H9 (cell line): ENCODE measurements around the gene GNAI1. TPM values are rescaled to one million over a fixed set of nuclear protein-coding genes. Genes with fewer than 3 reads are reported as not detected.

Experiments used
- DNase-seq: peaks from one replicate; pipeline ENCODE4 v3.0.0-alpha.2; 2017
- H2AFZ ChIP-seq: one replicate; pipeline ENCODE4 v1.6.1; 2013; ENCODE audit warnings: mild to moderate bottlenecking, low read length, control low read depth, moderate library complexity
- H2AK5ac ChIP-seq: 2 replicates; pipeline ENCODE4 v1.6.1; 2013; ENCODE audit warnings: low read length, control low read depth, mixed read lengths; ENCODE audit not compliant: insufficient read length
- H2BK120ac ChIP-seq: one replicate; pipeline ENCODE4 v1.6.1; 2013; ENCODE audit warnings: low read depth, mild to moderate bottlenecking, low read length, control low read depth, inconsistent platforms; ENCODE audit not compliant: poor library complexity, severe bottlenecking
- H2BK12ac ChIP-seq: 2 replicates; pipeline ENCODE4 v1.6.1; 2013; ENCODE audit warnings: low read length, control low read depth, mixed read lengths, low read depth; ENCODE audit not compliant: insufficient read length
- H2BK15ac ChIP-seq: 2 replicates; pipeline ENCODE4 v1.6.1; 2013; ENCODE audit warnings: low read depth, low read length, control low read depth
- H2BK20ac ChIP-seq: one replicate; pipeline ENCODE4 v1.6.1; 2013; ENCODE audit warnings: low read depth, mild to moderate bottlenecking, low read length, control low read depth, inconsistent platforms; ENCODE audit not compliant: poor library complexity, severe bottlenecking
- H2BK5ac ChIP-seq: 2 replicates; pipeline ENCODE4 v1.6.1; 2013; ENCODE audit warnings: low read length, control low read depth, mixed read lengths; ENCODE audit not compliant: insufficient read length
- H3K14ac ChIP-seq: 2 replicates; pipeline ENCODE4 v1.6.1; 2013; ENCODE audit warnings: low read length, control low read depth; ENCODE audit not compliant: insufficient read depth
- H3K18ac ChIP-seq: 2 replicates; pipeline ENCODE4 v1.6.1; 2013; ENCODE audit warnings: low read depth, mild to moderate bottlenecking, mixed read lengths, low read length, control low read depth; ENCODE audit not compliant: insufficient read length
- H3K23ac ChIP-seq: 2 replicates; pipeline ENCODE4 v1.6.1; 2013; ENCODE audit warnings: low read length, control low read depth, mixed read lengths, low read depth; ENCODE audit not compliant: insufficient read length
- H3K23me2 ChIP-seq: 2 replicates; pipeline ENCODE4 v1.6.1; 2013; ENCODE audit warnings: low read depth, mild to moderate bottlenecking, mixed read lengths, low read length, control low read depth; ENCODE audit not compliant: insufficient read length, poor library complexity, severe bottlenecking
- H3K27ac ChIP-seq: 2 replicates; pipeline ENCODE4 v1.5.1; 2013; ENCODE audit warnings: low read length, control low read depth, mixed read lengths, low read depth; ENCODE audit not compliant: insufficient read length
- H3K27me3 ChIP-seq: 2 replicates; pipeline ENCODE4 v1.6.1; 2013; ENCODE audit warnings: low read length, control low read depth, inconsistent platforms; ENCODE audit not compliant: insufficient read depth
- H3K4ac ChIP-seq: 2 replicates; pipeline ENCODE4 v1.6.1; 2013; ENCODE audit warnings: low read depth, mild to moderate bottlenecking, control low read depth, inconsistent platforms, low read length, moderate library complexity
- H3K4me1 ChIP-seq: 2 replicates; pipeline ENCODE4 v1.6.1; 2013; ENCODE audit warnings: low read length, control low read depth, inconsistent platforms; ENCODE audit not compliant: insufficient read depth
- H3K4me2 ChIP-seq: 2 replicates; pipeline ENCODE4 v1.6.1; 2013; ENCODE audit warnings: low read length, control low read depth, mixed read lengths; ENCODE audit not compliant: insufficient read length, insufficient read depth
- H3K56ac ChIP-seq: 2 replicates; pipeline ENCODE4 v1.6.1; 2013; ENCODE audit warnings: low read depth, mild to moderate bottlenecking, mixed read lengths, low read length, control low read depth; ENCODE audit not compliant: insufficient read length
- H3K79me1 ChIP-seq: 2 replicates; pipeline ENCODE4 v1.6.1; 2013; ENCODE audit warnings: low read depth, mild to moderate bottlenecking, moderate library complexity, low read length, control low read depth, inconsistent platforms; ENCODE audit not compliant: insufficient read depth, poor library complexity, severe bottlenecking
- H3K79me2 ChIP-seq: 2 replicates; pipeline ENCODE4 v1.6.1; 2013; ENCODE audit warnings: low read length, control low read depth, inconsistent platforms; ENCODE audit not compliant: insufficient read depth
- H3K9ac ChIP-seq: 2 replicates; pipeline ENCODE4 v1.6.1; 2013; ENCODE audit warnings: low read length, control low read depth, mixed read lengths; ENCODE audit not compliant: insufficient read length; ENCODE audit errors: extremely low read depth
- H3K9me3 ChIP-seq: one replicate; pipeline ENCODE4 v1.6.1; 2013; ENCODE audit warnings: low read depth, low read length, inconsistent platforms; ENCODE audit not compliant: control insufficient read depth
- H3T11ph ChIP-seq: one replicate; pipeline ENCODE4 v1.6.1; 2013; ENCODE audit warnings: mild to moderate bottlenecking, low read length, control low read depth, inconsistent platforms
- H4K20me1 ChIP-seq: one replicate; pipeline ENCODE4 v1.6.1; 2013; ENCODE audit not compliant: control insufficient read depth, insufficient read length, insufficient read depth
- H4K5ac ChIP-seq: 2 replicates; pipeline ENCODE4 v1.6.1; 2013; ENCODE audit warnings: low read depth, mild to moderate bottlenecking, mixed read lengths, low read length, control low read depth; ENCODE audit not compliant: insufficient read length
- H4K8ac ChIP-seq: replicated peaks from 2 replicates; pipeline ENCODE4 v1.6.1; 2013; ENCODE audit warnings: low read length, control low read depth, mixed read lengths, low read depth; ENCODE audit not compliant: insufficient read length
- H4K91ac ChIP-seq: 2 replicates; pipeline ENCODE4 v1.6.1; 2013; ENCODE audit warnings: low read depth, mild to moderate bottlenecking, moderate library complexity, mixed read lengths, low read length, control low read depth; ENCODE audit not compliant: insufficient read length
- H3K27ac Mint-ChIP-seq, 3 experiments: 2 replicates in 2 of 3; 3 replicates in 1 of 3; pipeline ENCODE4 v1.8.0; 2020 to 2021; ENCODE audit warnings: mixed read lengths in 3 of 3, mild to moderate bottlenecking in 1 of 3, moderate library complexity in 1 of 3
- H3K27me3 Mint-ChIP-seq: 2 replicates; pipeline ENCODE4 v1.8.0; 2021; ENCODE audit warnings: low read depth, mild to moderate bottlenecking, moderate library complexity, mixed read lengths
- H3K36me3 Mint-ChIP-seq, 3 experiments: 2 replicates in 2 of 3; 3 replicates in 1 of 3; pipeline ENCODE4 v1.8.0; 2020 to 2021; ENCODE audit warnings: low read depth in 3 of 3, mixed read lengths in 3 of 3; ENCODE audit not compliant: insufficient read depth in 1 of 3
- H3K4me1 Mint-ChIP-seq, 2 experiments: 2 replicates each; pipeline ENCODE4 v1.8.0; 2020; ENCODE audit warnings: mixed read lengths in 2 of 2
- H3K4me3 Mint-ChIP-seq, 2 experiments: 2 replicates in 1 of 2; 3 replicates in 1 of 2; pipeline ENCODE4 v1.8.0; 2020 to 2021; ENCODE audit warnings: mild to moderate bottlenecking in 2 of 2, mixed read lengths in 2 of 2, moderate library complexity in 1 of 2
- H3K9me3 Mint-ChIP-seq, 2 experiments: 2 replicates in 1 of 2; 3 replicates in 1 of 2; pipeline ENCODE4 v1.8.0; 2020; ENCODE audit warnings: mild to moderate bottlenecking in 2 of 2, mixed read lengths in 2 of 2, moderate library complexity in 1 of 2
- WGBS: extraction: QIAGEN DNeasy Blood & Tissue Kit; methylation state at CpG from one replicate; pipeline ENCODE4 v1.1.7; 2013; ENCODE audit warnings: missing lambda C conversion rate, low lambda C conversion rate, mixed read lengths; ENCODE audit not compliant: insufficient read length; ENCODE audit errors: extremely low coverage; 5-methylcytosine and 5-hydroxymethylcytosine counted together
- total RNA-seq: library from RNA; stranded (reverse); gene quantifications from 2 replicates; pipeline ENCODE4 v1.2.1, GENCODE V29; 2021
- TF ChIP-seq, protein P1 (sequence below): fragments of 200-600 bp; sonication (generic); conservative IDR thresholded peaks from 3 replicates; pipeline ENCODE4 v1.8.0; 2021; ENCODE audit warnings: antibody characterized with exemption, mild to moderate bottlenecking

The GNAI1 gene
- total RNA-seq, 1 experiment from 2014 or later: 14.1 TPM

DNA sequence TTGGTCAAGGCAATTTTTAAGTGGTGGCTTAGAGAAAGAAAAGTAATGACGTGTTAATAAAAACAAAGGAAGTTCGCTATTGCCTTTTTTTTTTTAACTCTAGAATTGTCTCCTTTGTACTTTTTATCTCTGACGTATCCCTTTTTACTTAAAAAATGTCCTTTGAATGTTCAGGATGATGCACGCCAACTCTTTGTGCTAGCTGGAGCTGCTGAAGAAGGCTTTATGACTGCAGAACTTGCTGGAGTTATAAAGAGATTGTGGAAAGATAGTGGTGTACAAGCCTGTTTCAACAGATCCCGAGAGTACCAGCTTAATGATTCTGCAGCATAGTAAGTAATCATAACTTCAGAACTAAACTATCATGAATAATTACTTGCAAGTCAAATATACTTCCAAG is 64.4 kb downstream of the GNAI1 start:
- no peaks in the 10 kb centered on the region for H3K9me3 ChIP-seq
- H3K18ac ChIP-seq: no peak overlapping the region
- no peak overlapping the region for H3K4me2 ChIP-seq
- H2BK120ac ChIP-seq: no peak overlapping the region
- Mint-ChIP-seq H3K36me3 (peaks cover 2 to 22% (median 19%) of the 10 kb centered on the region in 3 experiments), H3K27ac (no peak overlapping the region), H3K4me3 (no peak overlapping the region), H3K27me3 (no peaks in the 10 kb centered on the region), H3K4me1 (peaks cover 13 to 21% of the 10 kb centered on the region in 2 experiments), H3K9me3 (no peaks in the 10 kb centered on the region)
- H3T11ph ChIP-seq: no peak overlapping the region
- H3K14ac ChIP-seq: no peak overlapping the region
- no peak for DNase-seq
- H4K8ac ChIP-seq: no peak overlapping the region
- no peak overlapping the region for H3K9ac ChIP-seq
- no peak overlapping the region for H3K4ac ChIP-seq
- H2BK12ac ChIP-seq: no peak overlapping the region
- H2BK15ac ChIP-seq: no peak overlapping the region
- H3K23me2 ChIP-seq: no peaks in the 10 kb centered on the region
- TF ChIP-seq, protein P1, sequence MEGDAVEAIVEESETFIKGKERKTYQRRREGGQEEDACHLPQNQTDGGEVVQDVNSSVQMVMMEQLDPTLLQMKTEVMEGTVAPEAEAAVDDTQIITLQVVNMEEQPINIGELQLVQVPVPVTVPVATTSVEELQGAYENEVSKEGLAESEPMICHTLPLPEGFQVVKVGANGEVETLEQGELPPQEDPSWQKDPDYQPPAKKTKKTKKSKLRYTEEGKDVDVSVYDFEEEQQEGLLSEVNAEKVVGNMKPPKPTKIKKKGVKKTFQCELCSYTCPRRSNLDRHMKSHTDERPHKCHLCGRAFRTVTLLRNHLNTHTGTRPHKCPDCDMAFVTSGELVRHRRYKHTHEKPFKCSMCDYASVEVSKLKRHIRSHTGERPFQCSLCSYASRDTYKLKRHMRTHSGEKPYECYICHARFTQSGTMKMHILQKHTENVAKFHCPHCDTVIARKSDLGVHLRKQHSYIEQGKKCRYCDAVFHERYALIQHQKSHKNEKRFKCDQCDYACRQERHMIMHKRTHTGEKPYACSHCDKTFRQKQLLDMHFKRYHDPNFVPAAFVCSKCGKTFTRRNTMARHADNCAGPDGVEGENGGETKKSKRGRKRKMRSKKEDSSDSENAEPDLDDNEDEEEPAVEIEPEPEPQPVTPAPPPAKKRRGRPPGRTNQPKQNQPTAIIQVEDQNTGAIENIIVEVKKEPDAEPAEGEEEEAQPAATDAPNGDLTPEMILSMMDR: no peak
- no peaks in the 10 kb centered on the region for H3K79me2 ChIP-seq
- no peak overlapping the region for H3K56ac ChIP-seq
- no peaks in the 10 kb centered on the region for H3K79me1 ChIP-seq
- no peak overlapping the region for H2BK5ac ChIP-seq
- H2AK5ac ChIP-seq: no peak overlapping the region
- no peak overlapping the region for H4K5ac ChIP-seq
- no peaks in the 10 kb centered on the region for H4K20me1 ChIP-seq
- no peaks in the 10 kb centered on the region for H3K27me3 ChIP-seq
- no peak overlapping the region for H3K27ac ChIP-seq
- H2AFZ ChIP-seq: no peak overlapping the region
- no peak overlapping the region for H4K91ac ChIP-seq
- no peaks in the 10 kb centered on the region; the same call in 1 of the 2 replicates for H3K4me1 ChIP-seq
- no CpG with 5 or more reads among the region's 5 CpGs for WGBS
- no peak overlapping the region for H2BK20ac ChIP-seq
- H3K23ac ChIP-seq: no peak overlapping the region
